PC-9 (cell line): ENCODE data around the gene CTNND2. TPM values are rescaled to one million over a fixed set of nuclear protein-coding genes. Genes with fewer than 3 reads are reported as not detected.
"Not testable (repeated sequence)": the region's sequence is repeated elsewhere in the genome, so short reads cannot be mapped to it uniquely, and the experiment has no call there.

Source experiments
- BruUV-seq: library from RNA; stranded (reverse); fragments of 400-500 nt; replicated peaks from 2 replicates; lab custom pipeline; 2021; lab: Mats Ljungman, UMichigan
- CTCF ChIA-PET: fragments of 300-600 bp; sonication (Branson Sonifier 250); formaldehyde crosslinking; loops from one replicate; lab custom pipeline; 2022; ENCODE audit warnings: antibody characterized with exemption; lab: Charles Lee
- POLR2A ChIA-PET: fragments of 300-600 bp; sonication (Branson Sonifier 250); formaldehyde crosslinking; loops from one replicate; lab custom pipeline; 2022; ENCODE audit warnings: antibody characterized with exemption; ENCODE audit not compliant: unreplicated experiment; lab: Charles Lee
- DNase-seq, 2 experiments: peaks; one replicate each; pipeline versions ENCODE4 v3.0.0 to v3.0.0-alpha.2; 2015 to 2022; ENCODE audit warnings: mixed read lengths in 1 of 2
- H2AFZ ChIP-seq: fragments of 200-600 bp; sonication (generic); 2 replicates; pipeline ENCODE4 v1.8.1; 2017; ENCODE audit warnings: antibody characterized with exemption
- H3F3A ChIP-seq: fragments of 200-600 bp; sonication (generic); 2 replicates; pipeline ENCODE4 v1.8.1; 2017; ENCODE audit warnings: antibody characterized with exemption, mild to moderate bottlenecking, low read depth; ENCODE audit not compliant: insufficient read depth
- H3K27ac ChIP-seq: fragments of 200-600 bp; sonication (generic); 2 replicates; pipeline ENCODE4 v1.6.1; 2016; ENCODE audit warnings: mixed run types
- H3K27me3 ChIP-seq: fragments of 200-600 bp; sonication (generic); 2 replicates; pipeline ENCODE4 v1.6.1; 2016; ENCODE audit warnings: low read depth, mixed run types; ENCODE audit not compliant: insufficient read depth
- H3K36me3 ChIP-seq: fragments of 200-600 bp; sonication (generic); 2 replicates; pipeline ENCODE4 v1.6.1; 2016; ENCODE audit warnings: low read depth, mixed run types
- H3K4me1 ChIP-seq: fragments of 200-600 bp; sonication (generic); replicated peaks from 2 replicates; pipeline ENCODE4 v1.6.1; 2016; ENCODE audit warnings: mixed run types; ENCODE audit not compliant: insufficient read depth
- H3K4me2 ChIP-seq: fragments of 200-600 bp; sonication (generic); 2 replicates; pipeline ENCODE4 v1.6.1; 2017; ENCODE audit warnings: mixed run types
- H3K4me3 ChIP-seq: fragments of 200-600 bp; sonication (generic); 2 replicates; pipeline ENCODE4 v1.6.1; 2016; ENCODE audit warnings: mixed run types
- H3K79me2 ChIP-seq: fragments of 200-600 bp; sonication (generic); 2 replicates; pipeline ENCODE4 v1.6.1; 2017; ENCODE audit warnings: low read depth, mixed run types
- H3K9me2 ChIP-seq: fragments of 200-600 bp; sonication (generic); 2 replicates; pipeline ENCODE4 v1.8.1; 2017; ENCODE audit warnings: mild to moderate bottlenecking; ENCODE audit not compliant: insufficient read depth
- H3K9me3 ChIP-seq: fragments of 200-600 bp; sonication (generic); 2 replicates; pipeline ENCODE4 v1.8.1; 2016; ENCODE audit warnings: low read depth; ENCODE audit not compliant: insufficient read depth
- H4K20me1 ChIP-seq: fragments of 200-600 bp; sonication (generic); 2 replicates; pipeline ENCODE4 v1.8.1; 2017; ENCODE audit not compliant: insufficient read depth
- CTCF ChIP-seq: fragments of 200-600 bp; sonication (generic); conservative IDR thresholded peaks from 2 replicates; pipeline ENCODE4 v1.6.1; 2017; ENCODE audit warnings: mixed run types, antibody characterized with exemption, mild to moderate bottlenecking, moderate library complexity
- EZH2 ChIP-seq: fragments of 200-600 bp; sonication (generic); IDR thresholded peaks from 2 replicates; pipeline ENCODE4 v1.8.0; 2017; ENCODE audit warnings: antibody characterized with exemption, low read depth
- intact Hi-C: fragments of 100-400 bp; cut with micrococcal nuclease; formaldehyde crosslinking; loops from one replicate; pipeline ENCODE4 v1.10.0; 2022; ENCODE audit not compliant: unreplicated experiment
- total RNA-seq: library from RNA; stranded (reverse); gene quantifications from 2 replicates; pipeline ENCODE4 v1.2.3, GENCODE V29; 2021

The CTNND2 gene
- total RNA-seq, 1 experiment from 2014 or later = not detected

DNA sequence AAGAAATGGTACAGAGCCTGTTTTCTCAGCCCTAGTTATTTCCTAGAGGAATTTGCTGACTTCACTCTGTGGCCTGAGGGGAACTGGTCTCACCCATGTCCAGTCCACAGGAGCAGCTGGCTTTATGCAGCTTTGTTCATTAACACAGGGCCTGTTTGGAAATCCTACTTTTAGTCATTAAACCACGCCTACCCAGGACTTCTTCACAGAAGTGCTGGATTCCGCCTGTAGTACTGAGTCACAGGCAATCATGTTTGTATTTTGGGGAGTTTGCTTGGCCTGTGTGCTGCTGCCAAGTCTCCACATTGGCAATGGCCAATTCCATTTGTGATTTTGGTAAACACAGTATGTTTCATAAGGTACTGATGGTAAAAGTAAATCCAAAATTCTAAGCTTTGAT is 52.8 kb downstream of the CTNND2 start:
- BruUV-seq = no TSS peak
- Histone ChIP-seq H3K79me2 (no peaks in the 10 kb centered on the region), H3K36me3 (no peaks in the 10 kb centered on the region), H3K4me3 (no peak overlapping the region), H3K27ac (no peak overlapping the region), H3K27me3 (peaks cover 5% of the 10 kb centered on the region; the same call in 1 of the 2 replicates), H3K4me2 (no peak overlapping the region), H4K20me1 (no peaks in the 10 kb centered on the region), H3K4me1 (no peaks in the 10 kb centered on the region), H3K9me3 (no peaks in the 10 kb centered on the region), H3K9me2 (no peaks in the 10 kb centered on the region), H3F3A (no peaks in the 10 kb centered on the region), H2AFZ (no peak overlapping the region)
- TF ChIP-seq CTCF (no peak), EZH2 (no peak)
- intact Hi-C loops = no loop called here
- ChIA-PET POLR2A (no interaction called here), CTCF (no interaction called here)
- DNase-seq = no peak

DNA sequence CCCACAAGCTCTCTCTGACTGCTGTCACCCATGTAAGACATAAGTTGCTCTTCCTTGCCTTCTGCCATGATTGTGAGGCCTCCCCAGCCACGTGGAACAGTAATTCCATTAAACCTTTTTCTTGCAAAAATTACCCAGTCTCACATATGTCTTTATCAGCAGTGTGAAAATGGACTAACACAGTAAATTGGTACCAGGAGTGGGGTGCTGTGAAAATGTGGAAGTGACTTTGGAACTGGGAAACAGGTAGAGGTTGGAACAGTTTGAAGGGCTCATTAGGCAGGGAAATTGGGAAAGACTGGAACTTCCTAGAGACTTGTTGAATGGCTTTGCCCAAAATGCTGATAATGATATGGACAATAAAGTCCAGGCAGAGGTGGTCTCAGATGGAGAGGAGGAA is 75.7 kb downstream of the CTNND2 start:
- CTCF ChIA-PET, intact Hi-C loops, BruUV-seq, POLR2A ChIA-PET, H3K4me2 ChIP-seq, H3F3A ChIP-seq, H3K27me3 ChIP-seq, H3K4me3 ChIP-seq, H4K20me1 ChIP-seq, H2AFZ ChIP-seq, H3K27ac ChIP-seq, DNase-seq, H3K9me2 ChIP-seq, H3K4me1 ChIP-seq, H3K79me2 ChIP-seq, H3K36me3 ChIP-seq, H3K9me3 ChIP-seq: not testable (repeated sequence)

GRCh38 chr5:11822598-11822997 is 81.6 kb downstream of the CTNND2 start:
- Histone ChIP-seq H3K4me3 (no peak overlapping the region), H3K36me3 (no peaks in the 10 kb centered on the region), H3K4me1 (no peaks in the 10 kb centered on the region), H3K79me2 (no peaks in the 10 kb centered on the region), H3K9me2 (peaks cover 7% of the 10 kb centered on the region; the same call in 1 of the 2 replicates), H3K27me3 (peaks cover 21% of the 10 kb centered on the region), H3K9me3 (no peaks in the 10 kb centered on the region), H3F3A (no peaks in the 10 kb centered on the region), H2AFZ (no peak overlapping the region), H3K4me2 (no peak overlapping the region), H4K20me1 (no peaks in the 10 kb centered on the region), H3K27ac (no peak overlapping the region)
- no peak for TF ChIP-seq EZH2
- TF ChIP-seq CTCF = no peak
- CTCF ChIA-PET = no interaction called here
- intact Hi-C loops = no loop called here
- no TSS peak for BruUV-seq
- no peak for DNase-seq
- POLR2A ChIA-PET = no interaction called here

GRCh38 chr5:11815916-11816315 is 88.3 kb downstream of the CTNND2 start:
- no peak overlapping the region for H3K27ac ChIP-seq
- intact Hi-C loops = no loop called here
- no peak overlapping the region for H2AFZ ChIP-seq
- H3K4me3 ChIP-seq = no peak overlapping the region
- H3K36me3 ChIP-seq = no peaks in the 10 kb centered on the region
- ChIA-PET CTCF (no interaction called here), POLR2A (no interaction called here)
- no peaks in the 10 kb centered on the region for H3K79me2 ChIP-seq
- H4K20me1 ChIP-seq = no peaks in the 10 kb centered on the region
- DNase-seq = no peak
- peaks cover 21% of the 10 kb centered on the region for H3K27me3 ChIP-seq
- H3K4me1 ChIP-seq = no peaks in the 10 kb centered on the region
- no peaks in the 10 kb centered on the region for H3K9me3 ChIP-seq
- BruUV-seq = no TSS peak
- H3K9me2 ChIP-seq = 0 out of 2 replicates have a peak, but pooled peaks cover 8% of the 10 kb centered on the region
- no peaks in the 10 kb centered on the region for H3F3A ChIP-seq
- TF ChIP-seq EZH2 (no peak), CTCF (no peak)
- H3K4me2 ChIP-seq = no peak overlapping the region
